Panc1 (cell line): ENCODE measurements around the gene CACNA1B.

ENCODE experiments used
- SIN3A ChIP-seq: IDR thresholded peaks from 2 replicates; pipeline ENCODE4 v1.6.1; 2012; ENCODE audit warnings: low read depth, mild to moderate bottlenecking, low read length, moderate library complexity, borderline replicate concordance; ENCODE audit not compliant: insufficient read depth
- TF ChIP-seq, protein P1 (sequence below): fragments of 450-650 bp; IDR thresholded peaks from 2 replicates; pipeline ENCODE4 v1.5.1; 2017; ENCODE audit warnings: mild to moderate bottlenecking
- TF ChIP-seq, protein P2 (sequence below), 2 experiments: IDR thresholded peaks; 2 replicates each; pipeline ENCODE4 v1.6.1; 2011 to 2012; ENCODE audit warnings: low read depth in 2 of 2, control low read depth in 1 of 2, low read length in 1 of 2, mild to moderate bottlenecking in 1 of 2, moderate library complexity in 1 of 2; ENCODE audit not compliant: insufficient read depth in 1 of 2

DNA sequence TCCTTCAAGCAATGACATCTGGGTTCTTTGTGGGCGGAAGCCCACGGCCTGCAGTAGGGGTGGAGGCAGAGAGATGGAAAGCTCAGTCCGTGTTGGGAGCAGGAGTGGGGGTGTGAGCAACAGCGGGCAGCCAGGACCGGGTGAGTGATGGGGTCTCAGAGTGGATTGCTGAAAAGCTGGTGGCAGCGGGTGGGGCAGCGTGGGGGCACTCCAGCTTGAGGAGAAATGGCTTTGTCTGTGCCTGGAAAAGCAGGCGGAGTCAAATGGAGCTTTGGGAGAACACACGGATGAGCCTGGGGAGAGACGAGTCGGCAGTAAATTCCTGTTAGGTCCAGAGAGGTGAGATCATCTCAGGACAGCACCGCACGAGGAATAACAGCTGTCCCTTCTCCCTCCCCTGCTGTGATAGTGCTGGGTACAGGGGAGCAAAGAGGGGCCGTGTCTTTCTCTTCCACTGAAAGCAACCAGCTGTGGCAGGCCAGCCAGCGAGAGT, 42.1 kb downstream of the CACNA1B start:
- TF ChIP-seq, protein P1, sequence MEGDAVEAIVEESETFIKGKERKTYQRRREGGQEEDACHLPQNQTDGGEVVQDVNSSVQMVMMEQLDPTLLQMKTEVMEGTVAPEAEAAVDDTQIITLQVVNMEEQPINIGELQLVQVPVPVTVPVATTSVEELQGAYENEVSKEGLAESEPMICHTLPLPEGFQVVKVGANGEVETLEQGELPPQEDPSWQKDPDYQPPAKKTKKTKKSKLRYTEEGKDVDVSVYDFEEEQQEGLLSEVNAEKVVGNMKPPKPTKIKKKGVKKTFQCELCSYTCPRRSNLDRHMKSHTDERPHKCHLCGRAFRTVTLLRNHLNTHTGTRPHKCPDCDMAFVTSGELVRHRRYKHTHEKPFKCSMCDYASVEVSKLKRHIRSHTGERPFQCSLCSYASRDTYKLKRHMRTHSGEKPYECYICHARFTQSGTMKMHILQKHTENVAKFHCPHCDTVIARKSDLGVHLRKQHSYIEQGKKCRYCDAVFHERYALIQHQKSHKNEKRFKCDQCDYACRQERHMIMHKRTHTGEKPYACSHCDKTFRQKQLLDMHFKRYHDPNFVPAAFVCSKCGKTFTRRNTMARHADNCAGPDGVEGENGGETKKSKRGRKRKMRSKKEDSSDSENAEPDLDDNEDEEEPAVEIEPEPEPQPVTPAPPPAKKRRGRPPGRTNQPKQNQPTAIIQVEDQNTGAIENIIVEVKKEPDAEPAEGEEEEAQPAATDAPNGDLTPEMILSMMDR: no peak
- TF ChIP-seq, protein P2, sequence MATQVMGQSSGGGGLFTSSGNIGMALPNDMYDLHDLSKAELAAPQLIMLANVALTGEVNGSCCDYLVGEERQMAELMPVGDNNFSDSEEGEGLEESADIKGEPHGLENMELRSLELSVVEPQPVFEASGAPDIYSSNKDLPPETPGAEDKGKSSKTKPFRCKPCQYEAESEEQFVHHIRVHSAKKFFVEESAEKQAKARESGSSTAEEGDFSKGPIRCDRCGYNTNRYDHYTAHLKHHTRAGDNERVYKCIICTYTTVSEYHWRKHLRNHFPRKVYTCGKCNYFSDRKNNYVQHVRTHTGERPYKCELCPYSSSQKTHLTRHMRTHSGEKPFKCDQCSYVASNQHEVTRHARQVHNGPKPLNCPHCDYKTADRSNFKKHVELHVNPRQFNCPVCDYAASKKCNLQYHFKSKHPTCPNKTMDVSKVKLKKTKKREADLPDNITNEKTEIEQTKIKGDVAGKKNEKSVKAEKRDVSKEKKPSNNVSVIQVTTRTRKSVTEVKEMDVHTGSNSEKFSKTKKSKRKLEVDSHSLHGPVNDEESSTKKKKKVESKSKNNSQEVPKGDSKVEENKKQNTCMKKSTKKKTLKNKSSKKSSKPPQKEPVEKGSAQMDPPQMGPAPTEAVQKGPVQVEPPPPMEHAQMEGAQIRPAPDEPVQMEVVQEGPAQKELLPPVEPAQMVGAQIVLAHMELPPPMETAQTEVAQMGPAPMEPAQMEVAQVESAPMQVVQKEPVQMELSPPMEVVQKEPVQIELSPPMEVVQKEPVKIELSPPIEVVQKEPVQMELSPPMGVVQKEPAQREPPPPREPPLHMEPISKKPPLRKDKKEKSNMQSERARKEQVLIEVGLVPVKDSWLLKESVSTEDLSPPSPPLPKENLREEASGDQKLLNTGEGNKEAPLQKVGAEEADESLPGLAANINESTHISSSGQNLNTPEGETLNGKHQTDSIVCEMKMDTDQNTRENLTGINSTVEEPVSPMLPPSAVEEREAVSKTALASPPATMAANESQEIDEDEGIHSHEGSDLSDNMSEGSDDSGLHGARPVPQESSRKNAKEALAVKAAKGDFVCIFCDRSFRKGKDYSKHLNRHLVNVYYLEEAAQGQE (IDR thresholded peaks at IDR 0.05; ENCODE audit: insufficient read depth in 1 of 2, low read depth in 2 of 2, low read length in 1 of 2): no peak
- TF ChIP-seq SIN3A: no peak
